ENCODE measurements around the gene KRT37. TPM values are rescaled to one million over a fixed set of nuclear protein-coding genes. Genes with fewer than 3 reads are reported as not detected.
"Not testable (repeated sequence)": the region's sequence is repeated elsewhere in the genome, so short reads cannot be mapped to it uniquely, and the experiment has no call there.

The KRT37 gene
- total RNA-seq, 2 donors from 2014 or later = not detected

GRCh38 chr17:41413353-41413957, 10.9 kb downstream of the KRT37 start:
- ATAC-seq (no peak), DNase-seq (no peak)
- intact Hi-C loops (cut with DNase I) = no loop called here

GRCh38 chr17:41411072-41411840, 13.1 kb downstream of the KRT37 start:
- ATAC-seq (no peak), DNase-seq (no peak)
- intact Hi-C loops (cut with DNase I) = no loop called here

- intact Hi-C loops (cut with DNase I) = no loop called here
- no peak for DNase-seq
- no peak for ATAC-seq
Measured at GRCh38 chr17:41407226-41407625, 17.2 kb downstream of the KRT37 start.

GRCh38 chr17:41406205-41406604, 18.2 kb downstream of the KRT37 start:
- intact Hi-C loops (cut with DNase I) = no loop called here
- ATAC-seq = peak in 1 of 2 donors; percentile 57
- DNase-seq = no peak

GRCh38 chr17:41404024-41404671, 20.2 kb downstream of the KRT37 start:
- ATAC-seq (peak; percentile 57 to 85), DNase-seq (no peak)
- intact Hi-C loops (cut with DNase I) = no loop called here

- DNase-seq = no peak
- ATAC-seq = no peak
- intact Hi-C loops (cut with DNase I) = no loop called here
Measured at GRCh38 chr17:41403404-41404023, 20.9 kb downstream of the KRT37 start.

GRCh38 chr17:41402161-41402560, 22.2 kb downstream of the KRT37 start:
- ATAC-seq = no peak
- no peak for DNase-seq
- intact Hi-C loops (cut with DNase I) = no loop called here

GRCh38 chr17:41396996-41397660, 27.3 kb downstream of the KRT37 start, which contains the start of gene KRT31:
Gene KRT31, minus strand, starts transcription at chr17:41397608. Its CDS starts 69 bp downstream, at chr17:41397539.
- no peak for DNase-seq
- intact Hi-C loops (cut with DNase I) = no loop called here
- ATAC-seq = no peak

GRCh38 chr17:41396340-41396739, 28.0 kb downstream of the KRT37 start:
- DNase-seq = no peak
- intact Hi-C loops (cut with DNase I) = no loop called here
- ATAC-seq = no peak

GRCh38 chr17:41395611-41396010, 28.8 kb downstream of the KRT37 start:
- DNase-seq (no peak), ATAC-seq (no peak)
- intact Hi-C loops (cut with DNase I) = no loop called here

GRCh38 chr17:41395044-41395443, 29.3 kb downstream of the KRT37 start:
- DNase-seq; ATAC-seq; intact Hi-C loops (cut with DNase I): not testable (repeated sequence)

- ATAC-seq (no peak), DNase-seq (no peak)
- intact Hi-C loops (cut with DNase I) = no loop called here
Measured at GRCh38 chr17:41394254-41394996, 30.0 kb downstream of the KRT37 start.

GRCh38 chr17:41393826-41394225, 30.6 kb downstream of the KRT37 start:
- intact Hi-C loops (cut with DNase I) = no loop called here
- DNase-seq (no peak), ATAC-seq (no peak)

GRCh38 chr17:41393294-41393693, 31.1 kb downstream of the KRT37 start:
- ATAC-seq = peak; percentile 84 to 89
- intact Hi-C loops (cut with DNase I) = no loop called here

GRCh38 chr17:41392278-41392677, 32.1 kb downstream of the KRT37 start:
- no peak for DNase-seq
- no peak for ATAC-seq
- intact Hi-C loops (cut with DNase I) = no loop called here

More at GRCh38 chr17:41393294-41393693, 31.1 kb downstream of the KRT37 start:
- DNase-seq = no peak

- ATAC-seq = no peak
- DNase-seq = no peak
- intact Hi-C loops (cut with DNase I) = no loop called here
Measured at GRCh38 chr17:41391535-41391934, 32.9 kb downstream of the KRT37 start.

GRCh38 chr17:41390411-41390938, 33.9 kb downstream of the KRT37 start:
- ATAC-seq (no peak), DNase-seq (no peak)
- intact Hi-C loops (cut with DNase I) = no loop called here

- intact Hi-C loops (cut with DNase I) = no loop called here
- no peak for ATAC-seq
Measured at GRCh38 chr17:41387670-41388069, 36.7 kb downstream of the KRT37 start.

More at GRCh38 chr17:41387670-41388069, 36.7 kb downstream of the KRT37 start:
- DNase-seq = no peak
